Caco-2 (cell line): ENCODE measurements around the gene KLHL29. TPM values are rescaled to one million over a fixed set of nuclear protein-coding genes. Genes with fewer than 3 reads are reported as not detected.

Source experiments
- Bru-seq: library from RNA; stranded (reverse); fragments of 400-500 nt; gene quantifications from one replicate; lab custom pipeline; 2021; lab: Mats Ljungman, UMichigan
- BruChase-seq, 2 experiments: library from RNA; stranded (reverse); fragments of 400-500 nt; gene quantifications; one replicate each; lab custom pipeline; 2021; lab: Mats Ljungman, UMichigan
- BruUV-seq: library from RNA; stranded (reverse); fragments of 400-500 nt; replicated peaks from 2 replicates; lab custom pipeline; 2021; lab: Mats Ljungman, UMichigan
- CTCF ChIA-PET: fragments of 300-600 bp; sonication (Branson Sonifier 250); formaldehyde crosslinking; loops from one replicate; lab custom pipeline; 2022; ENCODE audit warnings: antibody characterized with exemption; lab: Charles Lee
- POLR2A ChIA-PET: fragments of 300-600 bp; sonication (Branson Sonifier 250); formaldehyde crosslinking; loops from one replicate; lab custom pipeline; 2022; ENCODE audit warnings: antibody characterized with exemption; lab: Charles Lee
- DNase-seq, 2 experiments: peaks; one replicate each; pipeline versions ENCODE4 v3.0.0 to v3.0.0-alpha.2; 2020 to 2022
- H3K27me3 ChIP-seq: replicated peaks from 2 replicates; pipeline ENCODE4 v1.6.0; 2011; ENCODE audit warnings: low read length; ENCODE audit not compliant: control insufficient read depth, insufficient read depth
- H3K36me3 ChIP-seq: 2 replicates; pipeline ENCODE4 v1.5.1; 2011; ENCODE audit warnings: low read length; ENCODE audit not compliant: control insufficient read depth, insufficient read depth
- H3K4me1 ChIP-seq: fragments of 250-450 bp; sonication (Bioruptor Pico); 2 replicates; pipeline ENCODE4 v1.5.1; 2020; ENCODE audit warnings: mild to moderate bottlenecking
- H3K4me3 ChIP-seq: 2 replicates; pipeline ENCODE4 v1.5.1; 2011; ENCODE audit warnings: low read depth, mild to moderate bottlenecking, control low read depth, low read length
- H3K9me3 ChIP-seq: fragments of 250-450 bp; sonication (Bioruptor Pico); 2 replicates; pipeline ENCODE4 v1.5.1; 2020; ENCODE audit warnings: mild to moderate bottlenecking, moderate library complexity
- H3K27ac Mint-ChIP-seq: one replicate; pipeline ENCODE4 v1.8.0; 2022; ENCODE audit warnings: mixed read lengths; ENCODE audit not compliant: unreplicated experiment
- H3K27me3 Mint-ChIP-seq: one replicate; pipeline ENCODE4 v1.8.0; 2022; ENCODE audit warnings: mixed read lengths; ENCODE audit not compliant: insufficient read depth, unreplicated experiment
- H3K36me3 Mint-ChIP-seq: one replicate; pipeline ENCODE4 v1.8.0; 2022; ENCODE audit warnings: mild to moderate bottlenecking, mixed read lengths; ENCODE audit not compliant: insufficient read depth, unreplicated experiment
- H3K4me1 Mint-ChIP-seq: one replicate; pipeline ENCODE4 v1.8.0; 2022; ENCODE audit warnings: low read depth, mixed read lengths; ENCODE audit not compliant: unreplicated experiment
- H3K4me3 Mint-ChIP-seq: one replicate; pipeline ENCODE4 v1.8.0; 2022; ENCODE audit warnings: mild to moderate bottlenecking, moderate library complexity, mixed read lengths; ENCODE audit not compliant: unreplicated experiment
- H3K9me3 Mint-ChIP-seq: one replicate; pipeline ENCODE4 v1.8.0; 2022; ENCODE audit warnings: mixed read lengths; ENCODE audit not compliant: unreplicated experiment
- intact Hi-C: fragments of 100-400 bp; cut with micrococcal nuclease; formaldehyde crosslinking; loops from one replicate; pipeline ENCODE4 v1.10.0; 2022; ENCODE audit not compliant: unreplicated experiment
- long read RNA-seq: library from polyadenylated mRNA; stranded (forward); transcript quantifications from one replicate; pipeline ENCODE4 v2.0.0, GENCODE V29; 2022
- total RNA-seq: library from RNA; stranded (reverse); gene quantifications from 2 replicates; pipeline ENCODE4 v1.2.3, GENCODE V29; 2022
- TF ChIP-seq, protein P1 (sequence below), 2 experiments: fragments of 200-600 bp in 1 of 2; IDR thresholded peaks; 1 replicate in 1 of 2; 2 replicates in 1 of 2; pipeline versions ENCODE4 v1.5.1 to v1.8.0; 2011 to 2022; ENCODE audit warnings: antibody characterized with exemption in 1 of 2, control low read depth in 1 of 2, inconsistent platforms in 1 of 2, low read depth in 1 of 2, low read length in 1 of 2, mild to moderate bottlenecking in 1 of 2, moderate library complexity in 1 of 2; ENCODE audit not compliant: insufficient read depth in 1 of 2, severe bottlenecking in 1 of 2, unreplicated experiment in 1 of 2

KLHL29 gene
- total RNA-seq (0.61 and 0.81 TPM in 2 replicates), Bru-seq, nascent RNA (percentile 28 among the genes with signal in this experiment), BruChase-seq, experiment 1, labeled RNA remaining after a 2-hour chase (percentile 26 among the genes with signal in this experiment), BruChase-seq, experiment 2, labeled RNA remaining after a 6-hour chase (percentile 26 among the genes with signal in this experiment)
- long read RNA-seq, partial matches to known transcripts, result 0 of 1 reads
- long read RNA-seq, other reads (novel, unspliced or antisense), result 1 of 1 reads

DNA sequence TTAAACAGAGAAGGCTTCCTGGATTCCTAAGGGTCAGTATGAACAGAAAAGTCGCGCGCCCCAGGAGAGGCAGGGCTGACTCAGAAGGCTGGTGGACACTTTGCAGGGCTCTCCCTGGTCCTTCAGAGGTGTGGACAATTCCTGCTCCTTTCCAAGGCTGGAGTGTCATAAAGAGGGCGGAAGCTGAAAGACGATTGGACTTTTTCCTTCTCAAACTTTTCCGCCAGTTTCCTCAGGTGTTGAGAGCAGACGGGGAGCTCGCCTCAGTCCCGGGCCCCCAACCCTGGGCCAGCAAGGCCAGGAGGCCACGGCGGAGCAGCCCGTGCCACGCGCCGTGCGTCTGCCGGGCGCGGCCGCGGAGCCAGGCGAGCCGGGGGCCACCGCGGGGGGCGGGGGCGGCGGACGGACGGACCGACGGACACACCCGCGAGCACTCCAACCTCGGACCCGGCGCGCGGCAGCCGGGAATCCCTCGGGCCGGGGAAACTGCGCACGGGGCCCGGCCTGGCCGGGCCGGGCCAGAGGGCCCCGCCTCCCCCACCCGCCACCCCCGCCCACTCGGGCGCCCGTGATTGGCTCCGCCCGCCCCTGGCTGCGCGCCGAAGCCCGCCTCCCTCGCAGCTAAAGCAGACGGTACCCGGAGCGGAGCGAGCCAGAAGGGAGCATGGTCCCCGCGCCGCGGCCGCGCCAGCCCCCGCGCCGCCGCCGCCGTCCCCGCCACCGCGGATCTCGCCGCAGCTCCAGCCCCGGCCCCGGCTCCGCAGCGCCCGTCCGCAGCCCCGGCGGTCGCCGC, at the start of gene KLHL29:
KLHL29 (plus strand) TSS at position 629 of the 793 bp plus-strand sequence. CDS start 177,018 bp downstream, outside the sequence.
- no peaks in the 10 kb centered on the region for H3K9me3 ChIP-seq
- DNase-seq, result peak; percentile 70 to 77
- Mint-ChIP-seq H3K36me3 (peaks cover 6% of the 10 kb centered on the region), H3K4me3 (peak within 1 kb of the TSS; percentile 88), H3K27ac (no peak within 1 kb of the TSS), H3K9me3 (no peaks in the 10 kb centered on the region), H3K4me1 (peaks cover 14% of the 10 kb centered on the region), H3K27me3 (peaks cover 51% of the 10 kb centered on the region)
- peaks cover 10% of the 10 kb centered on the region for H3K27me3 ChIP-seq
- CTCF ChIA-PET, result interaction anchor here (0.6 kb wide), 1 partner anchor 19 kb away, joined by 3 read pairs; no protein-coding TSS in a partner anchor
- POLR2A ChIA-PET, result no interaction called here
- TF ChIP-seq, protein P1, sequence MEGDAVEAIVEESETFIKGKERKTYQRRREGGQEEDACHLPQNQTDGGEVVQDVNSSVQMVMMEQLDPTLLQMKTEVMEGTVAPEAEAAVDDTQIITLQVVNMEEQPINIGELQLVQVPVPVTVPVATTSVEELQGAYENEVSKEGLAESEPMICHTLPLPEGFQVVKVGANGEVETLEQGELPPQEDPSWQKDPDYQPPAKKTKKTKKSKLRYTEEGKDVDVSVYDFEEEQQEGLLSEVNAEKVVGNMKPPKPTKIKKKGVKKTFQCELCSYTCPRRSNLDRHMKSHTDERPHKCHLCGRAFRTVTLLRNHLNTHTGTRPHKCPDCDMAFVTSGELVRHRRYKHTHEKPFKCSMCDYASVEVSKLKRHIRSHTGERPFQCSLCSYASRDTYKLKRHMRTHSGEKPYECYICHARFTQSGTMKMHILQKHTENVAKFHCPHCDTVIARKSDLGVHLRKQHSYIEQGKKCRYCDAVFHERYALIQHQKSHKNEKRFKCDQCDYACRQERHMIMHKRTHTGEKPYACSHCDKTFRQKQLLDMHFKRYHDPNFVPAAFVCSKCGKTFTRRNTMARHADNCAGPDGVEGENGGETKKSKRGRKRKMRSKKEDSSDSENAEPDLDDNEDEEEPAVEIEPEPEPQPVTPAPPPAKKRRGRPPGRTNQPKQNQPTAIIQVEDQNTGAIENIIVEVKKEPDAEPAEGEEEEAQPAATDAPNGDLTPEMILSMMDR (IDR thresholded peaks at IDR 0.05; ENCODE audit: insufficient read depth in 1 of 2, low read depth in 1 of 2, low read length in 1 of 2, severe bottlenecking in 1 of 2, unreplicated experiment in 1 of 2), result no peak
- H3K4me3 ChIP-seq, result peak within 1 kb of the TSS; percentile 44
- no peaks in the 10 kb centered on the region for H3K36me3 ChIP-seq
- intact Hi-C loops, result no loop called here
- BruUV-seq, result no TSS peak
- H3K4me1 ChIP-seq, result peaks cover 18% of the 10 kb centered on the region

DNA sequence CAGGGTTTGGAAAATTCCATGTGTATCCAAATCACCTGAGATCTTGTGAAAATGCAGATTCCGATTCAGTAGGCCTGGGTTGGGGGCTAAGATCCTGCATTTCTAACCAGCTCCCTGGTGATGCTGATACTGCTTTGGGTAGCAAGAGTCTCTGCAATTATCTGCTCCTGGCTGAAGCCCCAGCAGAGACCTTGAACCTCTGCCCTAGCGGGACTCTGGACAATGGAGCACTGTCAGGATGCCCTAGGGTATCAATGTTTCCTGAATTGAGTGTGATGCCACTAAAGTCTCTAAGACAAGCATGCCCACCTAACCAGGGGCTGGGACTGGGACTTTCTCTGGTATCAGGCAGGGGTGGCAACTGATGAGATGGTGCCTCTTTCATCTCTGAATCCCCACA, 49.4 kb upstream of the KLHL29 start:
- H3K27ac Mint-ChIP-seq, result no peak overlapping the region
- no peaks in the 10 kb centered on the region for H3K9me3 Mint-ChIP-seq
- no TSS peak for BruUV-seq
- no peak overlapping the region for H3K4me3 Mint-ChIP-seq
- ChIA-PET CTCF (no interaction called here), POLR2A (no interaction called here)
- H3K4me1 ChIP-seq, result no peaks in the 10 kb centered on the region
- no peaks in the 10 kb centered on the region for H3K36me3 ChIP-seq
- peaks cover 19% of the 10 kb centered on the region for H3K27me3 Mint-ChIP-seq
- no peak overlapping the region for H3K4me3 ChIP-seq
- no peaks in the 10 kb centered on the region for H3K4me1 Mint-ChIP-seq
- TF ChIP-seq, protein P1 (IDR thresholded peaks at IDR 0.05; ENCODE audit: insufficient read depth in 1 of 2, low read depth in 1 of 2, low read length in 1 of 2, severe bottlenecking in 1 of 2, unreplicated experiment in 1 of 2), result no peak
- intact Hi-C loops, result no loop called here
- H3K36me3 Mint-ChIP-seq, result no peaks in the 10 kb centered on the region
- H3K9me3 ChIP-seq, result no peaks in the 10 kb centered on the region
- H3K27me3 ChIP-seq, result peaks cover 1% of the 10 kb centered on the region; the same call in 1 of the 2 replicates
- no peak for DNase-seq

DNA sequence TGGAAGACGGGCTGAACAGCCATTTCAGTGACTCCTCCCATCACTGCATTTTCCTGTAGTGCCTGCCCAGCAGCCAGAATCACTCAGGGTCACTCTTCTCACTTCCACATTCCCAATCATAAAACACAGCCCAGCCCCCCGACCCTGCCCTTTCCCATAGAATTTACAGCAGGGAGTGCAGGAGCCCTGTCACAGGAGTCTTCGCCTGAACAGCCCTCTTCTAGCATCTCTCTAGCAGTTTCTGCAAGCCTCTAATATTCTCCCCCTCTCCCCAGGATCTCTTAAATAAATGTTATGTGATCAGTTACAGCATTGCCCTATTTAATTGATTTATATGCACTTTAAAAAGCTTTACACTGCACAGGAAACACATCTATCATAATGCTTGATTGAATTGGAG, 42.9 kb upstream of the KLHL29 start:
- Histone ChIP-seq H3K9me3 (peaks cover 6% of the 10 kb centered on the region; the same call in 1 of the 2 replicates), H3K27me3 (no peaks in the 10 kb centered on the region), H3K36me3 (no peaks in the 10 kb centered on the region), H3K4me1 (no peaks in the 10 kb centered on the region), H3K4me3 (no peak overlapping the region)
- TF ChIP-seq, protein P1 (IDR thresholded peaks at IDR 0.05; ENCODE audit: insufficient read depth in 1 of 2, low read depth in 1 of 2, low read length in 1 of 2, severe bottlenecking in 1 of 2, unreplicated experiment in 1 of 2), result no peak
- Mint-ChIP-seq H3K27ac (no peak overlapping the region), H3K9me3 (peaks cover 14% of the 10 kb centered on the region), H3K4me3 (no peak overlapping the region), H3K27me3 (peaks cover 23% of the 10 kb centered on the region), H3K4me1 (no peaks in the 10 kb centered on the region), H3K36me3 (no peaks in the 10 kb centered on the region)
- DNase-seq, result no peak
- ChIA-PET CTCF (no interaction called here), POLR2A (no interaction called here)
- intact Hi-C loops, result no loop called here
- no TSS peak for BruUV-seq
